Astrocyte of the hippocampus (primary cell): ENCODE measurements around the gene FAM149A.
A peak's percentile ranks its signal among the peaks of the same experiment; 100 is the strongest.

Experiments
- DNase-seq: peaks from one replicate; pipeline ENCODE4 v3.0.0; 2011; ENCODE audit warnings: low read depth, low spot score

FAM149A gene

DNA sequence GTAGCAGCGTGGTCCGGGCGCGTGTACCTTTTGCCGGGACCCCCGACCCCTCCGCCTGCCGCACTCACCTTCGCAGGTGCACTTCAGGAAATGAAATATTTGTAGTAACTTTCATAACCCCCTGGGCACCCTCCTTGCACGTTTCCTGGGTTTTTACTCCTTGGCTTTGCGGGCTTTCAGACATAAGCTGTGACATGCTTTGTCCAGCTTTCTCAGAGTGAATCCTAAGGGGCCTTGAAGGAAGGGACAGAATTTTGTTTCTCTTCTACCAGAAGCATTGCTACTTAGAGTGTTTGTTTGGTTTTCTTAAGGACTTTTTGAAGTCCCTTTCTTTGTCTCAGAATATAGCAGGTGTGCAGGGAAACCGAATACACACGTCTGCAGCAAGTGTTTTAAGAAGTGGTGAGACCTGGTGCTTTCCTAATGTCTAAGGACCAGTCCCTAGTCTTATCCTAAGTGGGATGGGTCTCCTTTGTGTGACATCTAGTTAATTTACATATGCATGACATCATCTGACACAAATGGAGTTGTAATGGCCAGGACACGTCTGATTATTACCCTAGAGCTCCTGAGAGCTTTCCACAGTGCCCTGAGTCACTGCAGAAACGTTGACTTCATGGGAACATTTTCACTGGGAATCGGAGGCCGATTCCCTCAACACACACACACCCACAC is 1.3 kb downstream of the FAM149A start:
- peak; percentile 46 for DNase-seq

DNA sequence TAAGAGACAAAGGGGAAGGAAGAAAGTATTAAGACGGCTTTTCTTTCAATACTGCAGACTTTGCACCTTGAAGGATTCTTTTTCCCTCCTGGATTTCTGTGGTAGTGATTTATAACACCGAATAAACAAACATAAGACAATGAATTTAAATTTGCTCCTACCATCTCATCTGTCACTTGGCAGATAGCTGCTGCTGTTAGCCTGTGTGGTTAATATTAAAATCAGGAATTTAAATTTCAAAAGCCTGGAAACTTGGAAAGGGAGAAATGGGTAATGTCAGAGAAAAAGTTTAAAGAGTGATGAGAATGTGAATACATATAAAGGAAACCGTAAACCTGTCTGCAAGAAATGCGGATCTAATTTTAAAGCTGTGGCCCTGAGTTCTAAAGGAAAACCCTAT is 3.4 kb downstream of the FAM149A start:
- DNase-seq, result no peak

DNA sequence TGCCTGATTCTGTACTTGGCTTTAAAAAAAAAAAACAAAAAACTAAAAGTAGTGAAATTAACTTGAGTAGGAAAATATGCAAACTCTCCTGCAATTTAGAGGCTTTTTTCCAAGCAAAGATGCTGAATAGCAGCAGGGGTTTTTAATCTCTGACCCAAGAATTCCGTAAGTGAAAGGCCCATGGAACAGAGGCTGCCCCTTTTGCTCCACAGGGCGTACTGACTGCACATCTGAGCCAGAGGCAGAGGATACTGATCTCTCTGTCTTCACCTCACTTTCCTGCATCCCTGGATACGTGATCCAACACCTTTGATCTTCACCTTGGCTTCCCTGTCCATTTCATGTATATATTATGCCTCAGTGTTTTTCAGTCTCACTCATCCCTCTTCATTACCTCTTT is 3.9 kb downstream of the FAM149A start:
- no peak for DNase-seq

DNA sequence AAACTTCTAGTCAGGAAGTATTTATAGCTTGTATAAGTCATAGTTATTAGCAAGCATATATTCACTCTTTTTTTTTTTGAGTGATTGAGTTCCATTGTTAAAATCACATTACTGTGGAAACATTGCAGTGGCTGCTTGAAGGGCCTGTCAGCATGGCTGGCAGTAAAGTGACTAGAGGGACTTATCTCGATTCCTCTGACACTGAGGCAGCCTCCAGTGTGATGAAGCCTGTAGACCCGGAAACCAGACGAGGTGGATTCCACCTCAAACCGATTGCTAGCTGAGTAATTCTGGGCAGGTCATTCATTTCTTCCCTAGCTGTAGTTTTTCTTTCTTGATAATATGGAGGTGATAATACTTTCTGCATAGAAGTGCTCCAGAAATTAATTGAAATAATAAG is 4.7 kb downstream of the FAM149A start:
- DNase-seq, result no peak

DNA sequence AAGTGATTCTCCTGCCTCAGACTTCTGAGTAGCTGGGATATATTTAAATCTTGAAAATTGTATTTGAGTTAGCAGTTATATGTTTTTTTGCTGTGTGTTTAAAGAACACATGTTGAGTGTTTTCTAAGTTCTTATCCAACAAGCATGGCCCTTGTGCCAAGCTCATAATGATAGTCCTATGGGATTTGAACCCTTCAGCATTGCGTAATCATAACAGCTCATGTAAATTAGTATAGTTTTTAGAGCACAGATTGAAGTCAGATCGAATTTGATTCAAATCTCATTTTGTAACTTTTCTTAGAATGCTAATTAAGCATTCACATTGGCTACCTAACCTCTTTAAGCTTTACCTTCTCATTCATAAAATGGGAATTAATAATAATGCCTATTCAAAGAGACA is 12.2 kb downstream of the FAM149A start:
- no peak for DNase-seq

DNA sequence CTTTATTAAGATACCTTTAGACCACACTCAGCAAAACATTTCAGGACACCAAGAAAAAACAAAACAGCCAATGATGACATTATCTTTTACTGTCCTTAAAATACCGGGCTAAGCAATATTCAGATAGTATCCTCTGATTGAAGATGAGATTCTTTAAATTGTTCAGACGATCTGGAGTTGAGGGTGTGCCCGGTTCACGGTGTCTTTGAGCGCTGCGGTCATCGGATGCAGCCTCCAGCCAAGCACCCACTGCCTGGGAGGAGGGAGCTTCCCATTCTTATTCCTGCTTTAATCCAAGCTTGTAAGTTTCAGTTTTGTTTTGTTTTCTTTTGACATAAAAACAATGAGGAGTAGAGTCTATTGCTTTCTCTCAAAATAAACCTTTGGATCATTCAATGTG is 14.1 kb downstream of the FAM149A start:
- no peak for DNase-seq

DNA sequence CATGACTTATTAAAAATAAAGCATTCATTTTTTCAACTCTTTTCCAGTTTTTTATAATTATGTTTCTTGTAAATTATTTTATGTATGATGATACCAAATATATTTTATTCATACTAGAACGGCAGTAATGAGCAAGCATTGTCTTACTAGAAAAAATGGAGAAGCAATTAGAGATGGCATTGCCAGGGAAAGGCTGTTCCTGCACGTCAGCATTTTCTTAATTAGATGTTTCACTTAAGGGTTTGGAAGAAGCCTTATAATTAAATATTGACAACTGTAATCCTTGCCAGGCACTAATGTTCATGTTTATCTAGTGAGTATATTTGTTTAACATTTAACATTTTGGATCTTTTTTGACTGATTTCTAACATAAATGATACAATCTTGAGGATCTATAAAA is 16.6 kb downstream of the FAM149A start:
- DNase-seq, result no peak

DNA sequence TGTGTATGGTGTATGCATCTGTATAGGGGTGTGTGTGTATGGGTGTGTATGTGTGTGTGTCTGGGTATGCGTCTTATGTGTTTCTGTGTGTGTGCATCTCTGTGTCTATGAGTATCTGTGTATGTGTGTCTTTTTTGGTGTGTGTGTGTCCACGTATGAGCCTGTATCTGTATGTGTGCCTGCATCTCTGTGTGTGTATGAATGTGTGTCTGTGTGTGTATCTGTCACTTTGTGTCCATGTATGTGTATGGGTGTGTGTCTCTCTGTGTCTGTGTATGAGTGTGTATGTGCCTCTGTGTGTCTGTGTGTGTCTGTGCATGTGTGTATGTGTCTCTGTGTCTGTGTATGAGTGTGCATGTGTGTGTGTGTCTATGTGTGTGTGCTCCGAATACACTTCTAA is 24.3 kb downstream of the FAM149A start:
- DNase-seq, result no peak

DNA sequence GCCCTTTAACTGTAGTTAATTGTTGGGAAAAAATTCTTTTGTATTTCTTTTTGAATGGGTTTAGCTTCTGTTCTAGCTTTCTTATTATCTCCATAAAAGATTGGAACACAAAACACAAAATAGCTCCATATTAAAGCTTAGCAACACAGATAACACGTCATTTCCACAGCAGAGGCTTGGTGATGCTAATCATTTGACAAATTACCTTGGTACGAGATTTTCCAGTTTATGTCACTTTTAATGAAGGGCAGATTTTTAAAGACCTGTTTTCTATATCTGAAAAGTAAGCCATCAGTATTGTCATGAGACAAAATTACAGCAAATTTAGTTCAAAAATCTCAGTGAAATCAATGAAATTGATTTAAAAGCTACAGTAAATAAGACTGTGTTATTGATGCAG is 27.4 kb downstream of the FAM149A start:
- DNase-seq, result no peak

DNA sequence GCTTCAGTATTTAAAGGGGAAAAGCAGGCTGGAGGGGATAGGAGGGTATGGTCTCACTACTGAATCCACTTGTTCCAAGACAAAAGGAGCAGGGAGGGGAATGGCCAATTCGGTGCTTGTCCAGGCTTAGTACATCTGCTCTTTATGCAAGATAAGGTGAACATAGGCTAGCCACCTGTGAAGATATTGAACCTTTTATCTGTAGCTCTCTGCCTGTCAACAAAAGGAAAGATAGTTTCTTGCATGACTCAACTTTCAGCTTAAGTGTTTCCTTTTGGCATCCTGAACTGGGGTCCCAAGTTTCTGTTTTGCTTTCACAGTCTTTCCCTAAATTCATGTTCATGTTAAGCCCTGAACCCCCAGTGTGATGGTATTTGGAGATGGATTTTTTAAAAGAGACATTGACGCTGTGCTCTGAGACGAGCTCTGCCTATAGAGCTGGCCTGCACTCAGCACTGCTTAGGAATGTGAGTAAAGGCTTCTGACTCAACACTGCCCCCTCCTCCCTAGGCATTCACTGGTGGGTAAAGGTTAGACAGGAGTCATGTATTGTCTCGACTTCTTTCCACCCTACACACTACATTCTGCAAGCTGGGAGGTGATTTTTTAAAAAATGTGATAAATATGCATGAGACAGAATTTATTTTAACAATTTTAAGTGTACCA is 28.2 kb downstream of the FAM149A start:
- peak; percentile 77 for DNase-seq

DNA sequence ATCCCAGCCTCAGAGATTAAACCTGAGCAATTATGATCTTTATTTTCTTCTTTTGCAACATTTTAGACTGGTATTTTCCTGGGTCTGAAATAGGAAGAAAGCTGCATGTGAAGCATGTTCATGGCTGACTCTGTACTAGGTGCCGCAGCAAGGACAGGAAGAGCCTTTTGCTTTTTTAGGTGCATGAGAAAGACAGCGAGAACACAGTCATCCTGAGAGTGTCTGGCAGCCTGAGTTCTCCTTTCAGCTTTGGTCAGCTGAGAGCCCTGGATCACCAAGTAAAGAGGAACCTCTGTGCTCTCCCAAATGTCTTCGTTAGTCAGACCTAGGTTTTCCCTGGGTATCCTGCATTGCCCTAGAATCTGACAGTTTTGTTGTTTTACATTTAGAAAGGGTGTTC is 29.8 kb downstream of the FAM149A start:
- no peak for DNase-seq

DNA sequence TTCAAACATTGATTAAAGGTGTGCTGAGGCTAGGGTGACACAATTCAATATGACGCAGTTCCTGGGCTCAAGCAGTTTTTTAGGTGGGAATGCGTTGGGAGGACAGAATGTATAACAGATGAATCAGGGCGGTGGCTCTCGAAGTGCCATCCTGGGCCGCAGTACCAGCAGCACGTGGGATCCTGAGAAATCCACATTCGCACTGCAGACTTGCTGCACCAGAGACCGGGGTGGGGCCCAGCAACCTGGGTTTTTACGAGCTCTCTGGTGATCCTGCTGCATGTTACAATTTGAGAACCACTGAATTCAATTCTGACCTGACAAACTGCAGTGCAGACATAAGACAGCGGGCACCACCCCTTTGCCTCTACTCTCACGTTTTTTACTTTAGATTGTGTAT is 30.4 kb downstream of the FAM149A start:
- DNase-seq, result no peak

DNA sequence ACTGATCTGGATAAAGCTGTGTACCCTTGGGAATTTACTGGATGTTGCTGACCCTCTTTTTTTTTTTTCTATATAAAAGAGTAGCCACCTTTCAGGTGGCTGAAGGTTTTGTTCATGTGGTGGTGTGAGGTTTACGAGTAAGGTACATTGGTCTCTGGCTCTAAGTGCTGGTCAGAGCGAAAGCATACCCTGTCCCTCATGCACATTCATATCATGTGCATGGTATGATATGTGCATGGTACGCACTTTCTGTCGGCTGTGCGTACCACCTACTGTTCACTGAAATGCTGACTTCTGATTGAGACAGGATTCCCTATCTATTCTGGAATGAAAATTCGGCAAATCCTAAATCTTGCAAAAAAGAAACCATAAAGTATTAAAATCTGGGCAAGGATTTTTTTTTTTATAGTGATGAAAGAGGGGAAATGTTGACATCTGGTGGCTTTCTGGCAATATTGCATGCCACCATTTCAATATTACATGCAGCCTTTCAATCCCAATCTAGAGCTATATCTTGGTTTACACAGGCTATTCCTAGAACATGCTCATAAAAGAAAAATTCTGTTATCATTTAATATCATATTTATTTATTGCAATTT is 32.8 kb downstream of the FAM149A start:
- DNase-seq, result peak; percentile 45

DNA sequence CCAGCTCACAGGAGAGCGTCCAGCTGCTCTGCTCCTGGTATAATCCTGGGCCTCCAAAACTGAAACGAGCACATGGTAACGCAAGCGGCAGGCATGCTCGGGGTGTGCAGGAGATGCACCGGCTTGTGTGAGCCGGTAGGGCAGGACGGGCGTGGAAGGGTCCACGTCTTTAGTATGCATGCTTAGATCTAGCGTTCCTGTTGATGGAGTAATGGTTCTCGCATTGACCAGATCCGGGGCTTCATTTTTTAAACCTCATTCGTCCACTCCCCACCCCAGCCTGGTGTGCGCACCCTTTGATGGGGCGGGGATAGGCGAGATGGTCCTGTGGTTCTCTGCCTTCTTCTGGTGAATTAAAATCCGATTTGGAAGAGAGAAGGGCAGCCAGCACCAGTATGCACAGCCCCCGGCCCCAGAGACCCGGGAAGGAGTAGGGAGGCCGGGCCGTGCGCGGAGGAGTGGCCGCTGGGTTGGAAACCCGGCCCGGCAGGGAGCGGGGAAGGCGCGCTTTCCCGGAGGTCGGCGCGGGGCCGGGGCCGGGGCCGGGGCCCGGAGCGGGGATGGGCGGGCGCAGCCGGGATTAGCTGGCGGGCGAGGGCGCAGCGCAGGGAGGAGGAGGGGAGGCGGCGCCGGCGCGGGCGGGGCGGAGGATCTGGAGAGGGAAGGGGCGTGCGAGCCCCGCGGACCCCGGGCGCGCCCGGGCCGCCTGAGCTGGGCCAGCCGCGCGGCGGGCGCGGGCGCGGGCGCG is 39.9 kb downstream of the FAM149A start:
- DNase-seq, result peak; percentile 80

DNA sequence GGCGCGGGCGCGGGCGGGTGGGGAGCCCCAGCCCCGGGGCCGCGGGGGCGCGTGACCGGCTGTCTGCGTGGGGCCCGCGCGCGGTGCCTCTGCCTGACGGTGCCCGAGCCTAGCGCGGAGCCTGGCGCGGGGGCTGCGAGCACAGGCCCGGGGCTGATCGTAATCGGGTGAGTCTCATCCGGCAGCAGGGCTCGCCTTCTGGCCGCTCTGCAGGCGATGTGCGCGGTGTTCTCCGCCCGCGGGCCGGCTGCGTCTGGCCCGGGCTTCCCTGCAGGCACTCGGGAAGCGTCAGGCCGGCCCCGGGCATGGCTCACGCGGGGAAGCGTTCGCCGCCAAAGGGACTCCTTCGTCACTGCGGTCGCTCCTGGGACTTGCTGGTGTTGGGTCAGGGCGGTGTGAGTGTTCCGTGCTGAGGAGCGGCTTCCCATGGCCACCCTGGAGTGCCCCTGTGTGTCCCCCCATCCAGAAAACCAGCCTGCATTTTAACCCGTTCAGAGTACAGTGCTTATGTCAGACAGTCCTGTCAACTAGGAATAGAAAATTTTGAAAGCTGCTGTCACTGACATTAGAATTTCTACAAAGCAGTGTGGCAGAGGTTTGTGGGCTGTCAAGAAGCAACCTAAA is 40.6 kb downstream of the FAM149A start:
- peak; percentile 84 for DNase-seq

DNA sequence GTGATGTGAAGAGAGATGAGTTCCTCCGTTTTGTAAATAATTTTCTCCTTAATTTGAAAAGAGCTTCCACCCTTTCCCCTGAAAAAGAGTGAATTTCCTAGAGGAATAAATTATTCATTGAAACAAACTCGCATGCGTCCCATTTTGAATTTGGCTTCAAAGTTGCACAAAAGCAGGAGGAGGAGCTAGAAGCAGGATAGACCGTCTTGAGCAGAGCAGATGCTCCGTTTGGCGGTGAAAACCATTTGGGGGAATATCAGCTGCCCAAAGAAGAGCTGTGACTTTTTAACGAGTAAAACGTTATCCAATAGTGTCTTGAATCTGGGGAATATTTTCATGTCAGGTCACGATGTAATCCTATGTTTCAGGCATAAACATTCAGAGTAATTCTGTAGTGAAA is 42.0 kb downstream of the FAM149A start:
- no peak for DNase-seq

DNA sequence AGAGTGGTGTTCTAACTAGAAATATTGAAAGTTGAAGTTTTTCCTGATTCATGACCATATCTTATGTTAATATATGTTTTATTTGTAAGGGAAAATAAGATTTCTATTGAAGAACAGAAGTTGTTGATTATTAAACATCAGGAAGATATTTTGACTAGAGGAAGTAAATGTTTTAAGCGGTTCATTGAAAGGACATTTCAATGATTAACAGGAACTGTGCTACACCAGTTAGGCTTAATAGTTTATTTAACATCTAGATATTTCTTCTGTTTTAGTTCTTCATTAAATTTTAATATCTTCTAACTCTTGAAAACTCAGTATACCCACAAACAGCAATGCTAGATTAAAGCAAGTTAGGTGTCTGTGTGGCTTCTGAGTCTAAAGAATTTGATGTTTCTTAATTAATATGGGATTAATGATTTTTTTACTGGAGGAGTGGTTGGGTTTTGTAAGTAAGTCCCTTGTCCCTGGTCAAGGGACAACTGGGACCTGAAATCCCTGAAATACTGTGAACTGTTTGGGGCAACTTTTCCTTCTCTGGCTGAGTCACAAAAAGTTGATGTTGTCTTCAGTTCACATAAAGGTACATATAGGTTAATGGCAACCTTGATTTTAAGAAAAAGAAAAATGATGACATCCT is 44.0 kb downstream of the FAM149A start:
- no peak for DNase-seq

DNA sequence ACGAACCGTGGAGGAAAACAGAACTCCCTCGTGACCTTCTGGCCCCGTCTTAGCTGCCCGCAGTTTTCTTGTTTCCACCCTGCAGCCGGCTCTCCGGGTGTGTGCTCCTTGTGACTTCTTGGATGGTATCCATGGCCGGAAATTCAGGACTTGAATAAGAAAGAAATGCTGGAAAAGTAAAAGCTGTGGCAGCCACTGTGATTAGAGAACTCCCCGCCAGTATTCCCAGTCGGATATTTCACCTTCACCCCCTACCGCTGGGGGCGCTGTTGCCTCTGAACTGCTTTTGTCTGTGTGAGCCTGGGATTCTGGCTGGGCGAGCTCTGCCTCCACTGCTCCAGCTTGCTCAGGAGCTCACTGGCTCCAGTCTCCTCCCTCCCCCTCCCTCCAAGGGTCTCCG is 45.4 kb downstream of the FAM149A start:
- no peak for DNase-seq

DNA sequence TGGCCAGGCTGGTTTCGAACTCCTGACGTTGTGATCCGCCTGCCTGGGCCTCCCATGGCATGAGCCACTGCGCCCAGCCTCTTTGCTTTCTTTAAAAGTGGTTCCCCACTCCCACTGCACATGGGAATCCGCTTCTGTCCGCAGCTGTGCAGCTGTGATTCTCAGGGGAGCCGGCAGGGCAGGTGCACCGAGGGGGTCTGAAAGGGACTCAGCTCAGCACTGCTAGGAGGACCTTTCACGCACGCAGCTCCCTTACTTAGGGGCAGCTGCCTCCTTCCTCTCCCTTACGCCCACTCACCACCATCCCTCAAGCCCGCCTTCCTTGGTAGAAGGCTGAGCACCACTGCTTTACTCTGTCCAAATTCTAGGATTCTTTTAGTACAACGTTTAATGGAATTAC is 46.4 kb downstream of the FAM149A start:
- no peak for DNase-seq

DNA sequence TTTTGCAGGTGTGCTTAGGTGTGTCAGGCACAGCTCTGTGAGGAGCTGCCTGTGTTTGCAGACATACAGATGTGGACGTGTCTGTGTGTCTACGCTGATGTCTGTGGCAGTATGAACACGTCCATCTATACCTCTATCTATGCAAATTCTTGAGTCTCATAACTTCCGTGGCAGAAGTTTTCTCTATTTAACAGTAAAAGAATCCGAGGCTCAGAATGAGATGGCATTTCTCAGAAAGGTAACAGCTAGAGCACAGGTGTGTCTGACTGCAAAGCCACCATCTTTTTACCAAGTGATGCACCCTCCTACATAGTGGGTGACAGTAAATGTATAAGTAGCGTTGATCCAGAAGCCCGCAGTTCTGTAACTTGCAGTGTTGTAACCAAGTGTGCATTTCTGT is 47.0 kb downstream of the FAM149A start:
- no peak for DNase-seq

DNA sequence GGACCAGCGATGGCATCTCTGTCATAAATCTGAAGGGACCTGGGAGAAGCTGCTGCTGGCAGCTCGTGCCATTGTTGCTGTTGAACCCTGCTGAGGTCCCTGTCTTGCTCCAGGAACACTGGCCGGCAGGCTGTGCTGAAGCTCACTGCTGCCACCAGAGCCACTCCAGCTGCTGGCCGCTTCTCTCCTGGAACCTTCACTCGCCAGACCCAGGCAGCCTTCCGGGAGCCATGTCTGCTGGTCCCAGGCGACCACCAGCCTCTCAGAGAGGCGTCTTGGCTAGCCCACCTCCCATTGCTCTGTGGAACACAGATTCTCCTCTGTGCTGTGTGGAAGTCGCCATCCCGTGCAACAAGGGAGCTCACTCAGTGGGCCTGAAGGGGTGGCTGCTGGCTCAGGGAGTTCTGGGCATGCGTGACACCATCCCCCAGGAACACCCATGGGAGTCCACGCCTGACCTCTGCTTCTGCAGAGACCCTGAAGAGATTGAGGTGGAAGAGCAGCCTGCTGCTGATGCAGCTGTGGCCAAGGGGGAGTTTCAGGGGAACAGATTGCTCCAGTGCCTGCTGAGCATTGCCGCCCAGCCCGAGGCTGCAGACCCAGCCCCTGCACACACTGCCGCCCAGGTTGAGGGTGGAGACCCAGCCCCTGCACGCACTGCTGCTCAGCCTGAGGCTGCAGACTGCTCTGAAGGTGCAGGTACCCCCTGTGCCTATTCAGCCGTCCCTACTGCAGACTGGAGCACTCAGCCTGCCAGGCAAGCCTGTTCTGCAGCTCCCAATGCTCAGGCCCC is 53.7 kb downstream of the FAM149A start:
- DNase-seq, result no peak
